NCI-H524 (cell line): ENCODE measurements around the gene TPO.

ENCODE experiments used
- DNase-seq, 2 experiments: peaks; one replicate each; lab custom pipeline; 2025; lab: John Stamatoyannopoulos, UW

TPO gene

DNA sequence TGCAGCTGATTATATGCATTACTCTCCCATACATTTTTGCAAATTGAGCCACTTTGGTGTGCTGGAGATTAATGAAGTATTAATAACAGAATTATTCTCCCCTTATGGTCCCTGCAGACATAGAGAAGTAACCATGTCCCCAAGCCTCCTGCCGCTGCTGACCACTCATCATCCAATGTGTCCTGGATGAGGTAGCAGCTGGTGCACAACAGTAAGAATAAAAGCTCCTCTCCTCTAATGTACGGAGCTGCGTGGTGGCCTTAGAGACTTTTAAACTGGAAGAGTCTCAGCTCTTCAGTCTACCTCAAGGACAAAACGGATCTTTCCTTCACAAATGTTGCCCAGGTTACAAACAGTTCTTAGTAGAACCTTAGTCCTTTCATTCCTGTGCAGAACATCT lies 37.7 kb downstream of the TPO start:
- peak in 1 of 2 experiments; percentile 43 for DNase-seq

DNA sequence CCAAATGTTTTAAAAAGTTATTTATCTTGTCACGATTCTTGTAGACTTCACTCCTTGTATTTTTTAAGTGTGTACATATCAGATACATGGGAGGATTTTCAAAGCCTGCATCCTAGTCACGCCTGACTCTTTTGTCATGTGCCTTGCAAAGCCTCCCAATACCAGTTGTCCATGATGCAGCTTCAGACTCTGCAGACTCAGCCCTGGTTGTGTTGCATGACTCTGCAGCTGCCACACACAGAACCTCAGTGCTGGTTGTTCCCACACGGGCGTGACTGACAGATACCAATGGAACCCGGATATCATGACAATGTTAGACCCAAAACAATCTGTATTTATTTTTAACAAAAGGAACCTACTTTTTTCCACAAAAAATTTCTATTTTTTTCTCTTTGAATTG lies 38.2 kb downstream of the TPO start:
- no peak for DNase-seq

DNA sequence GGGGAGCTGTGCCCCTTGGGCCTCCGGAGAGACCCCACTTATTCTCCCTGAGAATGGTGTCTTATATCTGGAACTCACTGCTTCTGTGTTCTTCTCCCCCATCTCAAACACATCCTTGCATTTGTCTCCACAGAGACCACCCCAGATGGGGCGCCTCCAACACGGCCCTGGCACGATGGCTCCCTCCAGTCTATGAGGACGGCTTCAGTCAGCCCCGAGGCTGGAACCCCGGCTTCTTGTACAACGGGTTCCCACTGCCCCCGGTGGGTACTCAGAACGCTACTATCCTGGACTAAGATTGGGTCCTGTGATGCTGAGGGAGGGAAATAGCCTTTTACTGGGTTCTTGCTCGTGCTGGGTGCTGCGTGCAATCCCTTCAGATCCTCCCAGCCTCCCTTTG lies 40.3 kb downstream of the TPO start:
- no peak for DNase-seq

DNA sequence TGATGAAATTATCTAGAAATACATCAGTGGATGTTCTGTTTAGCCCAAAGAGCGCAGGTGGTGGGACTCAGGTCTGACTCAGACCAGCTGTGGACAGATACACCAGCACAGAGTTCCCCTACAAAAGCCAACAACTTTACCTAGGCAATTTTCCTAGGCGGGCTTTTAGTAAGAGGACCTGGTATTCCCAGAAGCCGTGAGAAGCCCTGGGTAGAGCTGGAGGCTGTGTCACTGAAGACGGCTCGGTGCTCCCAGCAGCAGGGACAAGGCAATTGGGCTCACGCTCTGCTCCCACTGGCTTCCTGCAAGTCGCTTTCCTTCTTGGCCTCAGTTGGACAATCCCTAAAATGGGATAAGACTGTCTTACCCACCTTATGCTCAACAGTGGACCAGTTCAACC lies 41.1 kb downstream of the TPO start:
- DNase-seq, result no peak

DNA sequence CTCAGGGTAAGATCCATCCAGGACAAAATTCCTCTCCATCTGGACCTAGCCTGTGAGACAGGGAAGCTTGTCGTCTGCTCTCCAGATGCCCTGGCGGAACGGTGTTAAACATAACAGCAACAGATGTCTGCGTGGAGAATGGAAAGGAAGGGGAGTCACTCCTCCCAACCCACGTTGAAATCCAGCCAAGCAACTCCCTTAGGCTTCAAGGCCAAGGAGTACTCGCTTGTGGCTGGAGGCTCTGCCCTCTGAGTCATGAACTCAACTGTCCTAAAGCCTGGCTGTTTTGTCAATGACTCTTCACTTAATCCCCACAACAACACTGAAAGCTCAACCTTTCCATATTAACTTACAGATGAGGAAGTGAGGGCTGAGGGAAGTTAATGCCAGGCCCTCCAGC lies 42.2 kb downstream of the TPO start:
- DNase-seq, result peak; percentile 37 to 84

DNA sequence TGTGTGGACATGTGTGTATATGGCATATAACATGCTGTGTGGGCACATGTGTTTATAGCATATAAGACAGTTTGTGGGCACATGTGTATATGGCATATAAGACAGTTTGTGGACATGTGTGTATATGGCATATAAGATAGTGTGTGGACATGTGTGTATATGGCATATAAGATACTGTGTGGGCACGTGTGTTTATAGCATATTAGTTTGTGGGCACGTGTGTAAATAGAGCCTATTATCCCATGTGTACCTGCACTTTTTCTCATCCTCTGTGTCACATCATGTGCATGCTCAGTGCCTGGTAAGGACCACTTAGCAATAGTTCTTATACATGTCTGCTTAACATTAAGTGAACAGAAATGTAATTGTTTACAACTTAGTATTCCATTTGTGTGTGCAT lies 45.2 kb downstream of the TPO start:
- no peak for DNase-seq

DNA sequence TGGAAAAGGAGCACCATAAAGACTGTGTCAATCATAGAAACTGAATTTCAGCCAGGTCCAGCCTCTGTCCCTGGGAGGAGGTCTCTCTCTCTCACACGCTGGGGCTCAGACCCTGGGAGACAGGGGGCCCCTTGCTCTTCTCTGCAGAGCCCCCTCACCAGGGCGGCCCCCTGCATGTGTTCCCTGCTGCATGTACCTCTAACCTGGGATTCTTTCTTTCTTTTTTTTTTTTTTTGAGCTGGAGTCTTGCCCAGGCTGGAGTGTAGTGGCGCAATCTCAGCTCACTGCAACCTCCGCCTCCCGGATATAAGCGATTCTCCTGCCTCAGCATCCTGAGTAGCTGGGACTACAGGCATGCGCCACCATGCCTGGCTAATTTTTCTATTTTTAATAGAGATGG lies 46.5 kb downstream of the TPO start:
- DNase-seq, result no peak

DNA sequence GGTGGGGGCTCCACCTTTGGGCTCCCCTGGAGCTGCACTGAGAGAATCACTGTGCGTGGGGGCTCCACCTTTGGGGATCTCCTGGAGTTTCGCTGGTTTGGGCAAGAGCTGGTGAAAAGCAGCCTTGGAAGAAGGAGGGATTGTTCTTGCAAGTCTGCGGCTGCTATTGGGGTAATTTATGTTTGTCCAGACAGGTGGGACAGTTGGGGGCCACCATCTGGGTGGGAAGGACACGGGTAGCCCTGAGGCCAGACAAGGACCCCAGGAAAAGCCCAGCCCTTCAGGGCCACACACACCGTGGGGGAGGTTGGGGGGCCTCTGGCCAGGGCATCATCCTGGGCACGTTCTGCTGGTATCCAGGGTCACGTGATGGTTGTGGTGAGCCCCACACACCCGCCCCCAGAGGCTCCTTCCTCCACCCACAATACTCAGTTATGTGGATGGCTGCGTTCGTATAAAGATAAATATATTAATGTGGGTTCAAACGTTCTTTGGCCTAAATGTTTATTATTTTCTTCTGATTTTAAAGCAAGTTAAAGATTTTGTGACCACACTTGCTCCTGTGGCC lies 47.7 kb downstream of the TPO start:
- DNase-seq, result no peak

DNA sequence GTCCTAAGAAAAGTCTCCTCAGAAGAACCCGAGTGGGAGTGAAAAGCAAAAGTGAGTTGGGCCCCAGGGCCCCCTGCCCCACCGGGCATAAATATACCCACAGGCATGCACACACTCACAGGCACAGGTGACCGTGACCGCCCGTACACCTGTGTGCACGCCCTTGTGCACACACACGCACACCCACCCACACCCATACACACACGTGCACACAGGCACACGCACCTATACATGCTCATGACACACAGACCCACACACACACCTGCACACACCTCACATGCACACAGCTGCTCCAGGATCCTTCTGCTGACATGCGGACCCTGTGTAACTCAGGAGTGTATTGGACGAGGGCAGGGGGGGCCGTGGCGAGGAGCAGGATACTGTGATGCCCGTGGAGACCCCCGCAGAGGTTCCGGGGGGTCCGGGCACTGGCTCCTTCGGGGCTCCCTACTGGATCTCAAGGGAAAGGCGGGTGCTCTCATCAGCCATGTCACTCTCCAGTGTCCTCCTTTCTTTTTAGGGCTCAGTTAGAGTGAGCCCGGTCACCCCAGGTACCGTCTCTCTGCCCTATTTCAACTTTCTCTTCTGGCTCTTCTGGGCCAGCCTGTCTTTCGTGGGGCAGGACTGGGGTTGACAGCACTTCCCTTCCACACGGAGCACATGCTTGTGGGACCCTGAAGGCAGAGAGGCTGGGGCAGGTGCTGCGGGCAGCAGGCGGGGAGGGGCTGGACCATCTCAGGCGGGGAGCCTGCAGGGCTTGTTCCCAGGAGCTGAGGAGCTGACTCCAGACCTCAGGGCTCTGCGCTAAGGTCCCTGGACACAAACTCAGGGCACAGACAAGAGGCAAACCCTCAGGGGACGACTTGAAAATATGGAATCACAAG lies 48.5 kb downstream of the TPO start:
- DNase-seq, result no peak

DNA sequence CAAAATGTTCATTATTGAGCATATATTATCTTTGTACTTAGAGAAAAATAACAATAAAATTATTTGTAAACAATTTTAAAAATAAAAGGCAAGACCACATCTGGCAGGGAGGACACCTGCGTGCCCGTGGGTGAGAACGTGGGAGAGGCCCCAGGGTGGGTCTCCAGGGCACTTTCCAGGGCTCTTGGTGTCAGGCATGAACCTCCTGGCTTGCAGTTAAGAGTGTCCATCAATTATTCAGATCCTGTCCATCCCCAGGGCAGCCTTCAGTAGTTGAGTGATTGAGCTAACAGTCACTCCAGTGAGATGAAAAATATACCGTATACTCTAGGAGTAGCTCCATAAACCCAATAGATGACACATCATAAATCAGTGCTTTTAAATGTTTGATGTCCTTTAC lies 49.7 kb downstream of the TPO start:
- DNase-seq, result no peak

DNA sequence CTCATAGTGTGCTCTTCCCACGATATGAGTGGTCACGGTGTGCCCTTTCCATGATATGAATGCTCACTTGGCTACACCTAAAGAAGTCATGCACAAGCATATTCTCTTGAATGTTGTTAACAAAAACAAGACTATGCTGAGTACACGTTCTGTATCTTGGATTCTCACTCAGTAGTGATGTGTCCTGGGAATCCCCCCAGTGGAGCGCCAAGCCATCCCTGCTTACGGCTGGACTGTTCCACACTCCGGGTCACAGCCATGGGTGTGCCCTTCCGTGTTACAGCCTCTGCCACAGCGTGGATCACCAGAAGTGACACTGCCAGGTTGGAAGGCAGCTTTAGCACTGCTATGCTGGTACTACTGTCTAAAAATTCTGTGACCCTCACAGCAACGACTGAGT lies 59.1 kb downstream of the TPO start:
- DNase-seq, result no peak

DNA sequence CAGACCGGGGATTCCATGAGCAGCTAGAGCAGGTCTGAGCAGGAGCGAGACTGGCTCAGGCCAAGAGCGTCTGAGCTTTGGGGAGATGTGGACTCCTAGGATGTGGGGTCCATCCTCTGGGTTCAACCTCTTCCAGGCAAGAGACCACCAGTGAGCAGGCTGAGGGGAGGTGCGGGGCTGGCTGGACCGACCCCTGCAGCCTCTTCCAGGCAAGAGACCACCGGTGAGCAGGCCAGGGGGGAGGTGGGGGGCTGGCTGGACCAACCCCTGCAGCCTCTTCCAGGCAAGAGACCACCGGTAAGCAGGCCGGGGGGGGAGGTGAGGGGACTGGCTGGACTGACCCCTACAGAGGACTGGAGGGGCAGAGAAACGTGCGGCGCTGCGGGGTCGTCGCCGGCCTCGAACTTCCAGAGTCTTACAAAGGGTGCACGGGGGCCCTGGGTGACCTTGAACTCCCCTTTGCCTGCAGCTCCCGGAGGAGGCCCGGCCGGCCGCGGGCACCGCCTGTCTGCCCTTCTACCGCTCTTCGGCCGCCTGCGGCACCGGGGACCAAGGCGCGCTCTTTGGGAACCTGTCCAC lies 63.4 kb downstream of the TPO start:
- DNase-seq, result no peak

DNA sequence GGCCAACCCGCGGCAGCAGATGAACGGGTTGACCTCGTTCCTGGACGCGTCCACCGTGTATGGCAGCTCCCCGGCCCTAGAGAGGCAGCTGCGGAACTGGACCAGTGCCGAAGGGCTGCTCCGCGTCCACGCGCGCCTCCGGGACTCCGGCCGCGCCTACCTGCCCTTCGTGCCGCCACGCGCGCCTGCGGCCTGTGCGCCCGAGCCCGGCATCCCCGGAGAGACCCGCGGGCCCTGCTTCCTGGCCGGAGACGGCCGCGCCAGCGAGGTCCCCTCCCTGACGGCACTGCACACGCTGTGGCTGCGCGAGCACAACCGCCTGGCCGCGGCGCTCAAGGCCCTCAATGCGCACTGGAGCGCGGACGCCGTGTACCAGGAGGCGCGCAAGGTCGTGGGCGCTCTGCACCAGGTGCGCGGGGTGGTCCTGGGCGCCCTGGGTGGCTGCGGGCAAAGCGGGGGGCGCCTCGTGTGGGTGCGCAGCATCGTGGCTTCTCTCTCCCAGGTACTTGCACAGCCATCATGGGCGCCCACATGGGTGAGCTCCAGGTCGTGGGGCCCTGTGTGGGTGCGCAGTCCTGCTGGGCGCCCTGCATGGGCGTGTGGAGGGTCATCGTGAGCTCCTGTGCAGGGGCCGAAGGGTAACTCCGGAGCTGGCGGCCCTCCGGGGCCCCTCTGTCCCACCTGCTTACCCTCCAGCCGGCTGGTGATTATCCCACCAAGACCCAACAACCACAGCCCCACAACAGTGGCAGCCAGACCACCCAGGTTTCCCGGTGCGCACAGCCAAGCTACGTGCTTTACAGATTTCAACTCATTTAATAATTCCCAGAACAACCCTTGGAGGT lies 64.2 kb downstream of the TPO start:
- DNase-seq, result no peak

DNA sequence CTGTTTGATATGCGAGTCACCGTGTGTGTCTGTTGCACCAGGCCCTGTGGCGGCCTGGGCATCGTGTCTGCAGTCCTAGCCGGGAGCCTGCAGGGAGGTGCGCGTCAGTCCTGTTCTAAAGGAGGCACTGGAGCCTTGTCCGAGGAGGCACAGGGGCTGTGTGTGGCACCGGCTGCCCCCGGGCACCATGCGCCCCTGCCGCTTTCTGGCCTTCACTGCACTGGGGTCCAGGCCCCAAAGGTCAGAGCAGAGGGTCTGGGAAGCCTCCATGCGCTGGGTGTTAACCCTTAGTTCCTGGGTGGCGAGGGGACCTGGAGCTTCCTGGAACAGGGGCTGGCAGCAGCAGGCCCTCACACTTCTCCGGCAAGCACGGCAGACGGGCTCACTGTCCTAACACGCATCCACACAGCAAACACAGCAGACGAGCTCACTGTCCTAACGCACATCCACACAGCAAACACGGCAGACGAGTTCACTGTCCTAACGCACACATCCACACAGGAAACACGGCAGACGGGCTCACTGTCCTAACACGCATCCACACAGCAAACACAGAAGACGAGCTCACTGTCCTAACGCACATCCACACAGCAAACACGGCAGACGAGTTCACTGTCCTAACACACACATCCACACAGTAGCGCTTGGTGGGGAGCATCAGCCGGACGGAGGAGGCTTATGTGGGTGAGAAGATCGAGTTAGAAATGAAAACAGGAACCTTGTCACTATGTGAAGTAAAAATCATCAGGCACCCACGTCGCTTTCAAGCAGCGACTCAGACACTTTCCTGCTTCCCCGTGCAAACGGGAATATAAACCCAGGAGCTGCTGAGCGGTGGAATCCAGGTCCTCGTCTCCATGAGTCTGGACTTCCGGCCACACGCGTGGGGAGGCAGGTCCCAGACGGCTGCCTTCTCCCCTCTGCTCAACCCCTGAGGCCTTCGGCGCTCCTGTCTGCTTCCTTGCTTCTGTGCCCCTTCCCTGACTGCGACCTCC lies 65.3 kb downstream of the TPO start:
- no peak for DNase-seq

DNA sequence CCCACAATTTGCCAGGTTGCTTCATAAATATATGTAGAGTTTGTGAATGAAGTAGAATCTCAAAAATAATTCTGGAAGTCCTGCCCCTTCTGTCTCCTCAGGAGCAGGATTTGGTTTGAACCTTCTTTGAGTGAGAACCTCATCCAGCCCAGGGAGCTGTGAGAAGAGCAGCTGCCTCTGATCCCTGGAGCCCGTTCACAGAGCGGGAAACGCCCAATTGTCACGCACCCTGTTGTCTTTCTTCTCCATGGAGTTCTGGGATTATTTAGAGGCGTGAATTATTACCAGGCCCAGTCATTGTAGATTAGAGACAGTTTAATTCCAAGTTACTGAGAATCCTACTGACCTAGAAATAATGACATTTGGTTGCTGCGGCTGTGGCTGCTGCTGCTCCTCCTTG lies 66.1 kb downstream of the TPO start:
- DNase-seq, result no peak

DNA sequence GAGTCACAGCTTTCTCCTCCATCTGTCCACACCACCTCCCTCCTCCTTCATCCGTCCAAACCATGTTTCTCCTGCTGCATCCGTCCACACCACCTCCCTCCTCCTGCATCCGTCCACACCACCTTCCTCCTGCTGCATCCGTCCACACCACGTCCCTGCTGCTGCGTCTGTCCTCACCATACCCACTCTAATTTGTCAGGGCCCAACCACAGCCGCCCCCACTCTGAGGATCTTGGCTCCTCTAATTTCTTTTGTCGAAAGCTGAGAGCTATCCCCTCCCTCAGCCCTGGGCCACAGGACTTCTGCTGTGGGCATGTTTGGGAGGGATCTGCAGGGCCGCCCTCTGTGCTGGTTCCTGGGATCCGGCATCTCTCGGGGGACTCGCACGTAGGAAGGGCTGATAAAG lies 67.4 kb downstream of the TPO start:
- DNase-seq, result no peak

DNA sequence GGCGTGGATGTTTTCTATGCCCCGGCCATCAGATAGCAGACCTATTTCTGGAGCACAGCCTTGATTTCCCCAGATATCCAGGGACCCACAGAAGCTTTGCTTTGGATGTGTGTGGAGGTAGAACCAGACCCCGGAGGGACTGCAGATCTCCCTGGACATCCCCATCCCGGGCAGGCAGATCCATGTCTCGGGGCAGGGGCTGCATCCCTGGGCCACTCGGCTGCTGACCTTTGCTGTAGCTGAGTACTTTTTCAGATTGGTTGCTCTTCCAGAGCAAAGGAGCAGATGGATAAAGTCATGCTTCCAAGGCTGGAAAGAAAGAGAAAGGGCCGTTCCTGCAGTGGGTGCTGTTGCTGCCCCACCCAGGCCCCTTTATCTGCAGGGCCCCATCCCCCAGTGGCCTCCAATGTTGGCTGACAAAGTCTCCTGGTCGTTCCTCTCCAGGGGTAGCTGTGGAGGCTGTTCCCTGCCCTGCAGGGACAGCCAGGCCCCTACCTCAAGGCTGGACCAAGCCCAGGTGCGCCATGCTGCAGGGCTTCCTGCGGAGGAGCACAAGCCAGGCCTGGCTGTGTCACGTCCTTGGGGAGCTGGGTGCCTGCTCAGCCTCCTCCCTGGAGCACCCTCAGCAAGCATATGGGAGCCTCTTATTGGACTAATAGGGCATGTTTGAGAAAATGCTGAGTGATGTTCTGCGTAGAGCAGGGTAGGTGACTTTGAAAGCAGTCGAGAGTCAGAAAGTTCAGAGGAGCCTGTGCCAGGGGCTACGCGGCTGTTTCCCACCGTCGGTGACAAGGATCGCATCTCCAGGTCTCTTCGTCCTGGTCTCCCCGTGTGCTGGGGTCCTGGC lies 68.4 kb downstream of the TPO start:
- no peak for DNase-seq

DNA sequence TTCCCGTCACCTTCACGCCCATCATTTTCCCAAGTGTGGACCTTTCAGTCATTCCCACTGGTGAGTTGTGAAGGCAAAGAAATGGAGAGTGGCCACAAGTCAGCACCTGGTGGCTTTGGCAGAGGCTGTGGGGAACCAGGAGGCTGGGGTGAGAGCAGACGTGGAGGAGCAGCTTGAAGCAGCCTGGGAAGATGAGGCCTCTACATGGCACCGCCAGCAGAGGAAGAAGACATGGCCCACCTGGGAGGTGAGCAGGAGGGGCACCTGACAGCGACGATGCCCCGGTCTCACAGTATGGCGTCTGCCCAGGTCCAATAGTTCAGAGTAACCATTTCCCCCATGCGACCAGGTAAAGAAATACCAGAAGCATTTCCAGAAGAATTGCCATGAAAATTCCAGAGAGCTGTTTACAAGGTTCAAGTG lies 69.0 kb downstream of the TPO start:
- no peak for DNase-seq

DNA sequence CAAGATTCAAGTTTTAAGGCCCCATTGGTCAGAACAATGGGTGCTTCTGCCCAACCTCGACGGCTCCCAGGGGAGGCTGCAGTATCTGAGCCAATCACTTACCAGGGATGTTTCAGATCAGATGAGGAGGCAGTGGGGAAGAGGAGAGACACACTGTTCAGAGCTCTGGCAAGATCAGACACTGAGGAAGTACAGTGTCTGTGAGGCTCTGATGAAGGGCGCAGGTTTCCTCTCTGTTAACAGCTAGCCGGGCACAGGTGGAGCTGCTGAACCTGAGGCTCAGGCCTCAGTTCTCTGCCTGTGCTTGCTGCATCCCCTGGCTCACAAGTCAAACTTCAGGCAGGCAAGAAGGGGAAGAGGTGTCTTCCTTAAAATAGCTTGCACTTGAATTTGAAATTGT lies 69.7 kb downstream of the TPO start:
- DNase-seq, result no peak

DNA sequence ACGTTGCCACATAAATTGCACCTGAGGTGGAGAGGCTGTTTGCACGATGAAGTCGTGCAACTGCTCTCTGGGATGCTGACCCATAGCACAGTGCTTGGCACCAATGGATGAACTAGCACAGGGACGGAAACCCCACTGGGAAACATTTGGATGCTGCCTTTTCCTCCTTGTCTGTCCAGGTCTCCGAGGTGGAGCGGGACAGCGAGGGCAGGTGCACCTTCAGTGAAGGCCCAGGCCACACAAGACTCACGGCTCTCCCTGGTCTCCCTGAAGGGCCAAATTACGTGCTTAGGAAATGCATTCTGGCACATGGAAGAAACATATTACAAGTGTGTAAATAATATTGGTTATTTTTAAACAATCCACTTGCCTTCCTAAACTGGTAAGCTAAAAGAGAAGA lies 70.3 kb downstream of the TPO start:
- DNase-seq, result no peak
